ENCODE results near the gene PHLDB2. TPM values are rescaled to one million over a fixed set of nuclear protein-coding genes. Genes with fewer than 3 reads are reported as not detected.
A peak's percentile ranks its signal among the peaks of the same experiment; 100 is the strongest.

PHLDB2 gene
- total RNA-seq, 1 donor from 2014 or later = 45.5 TPM

- FAIRE-seq (no peak), DNase-seq (ENCODE audit: low read depth) (no peak)
- peaks cover 5% of the 10 kb centered on the region for H3K36me3 ChIP-seq (ENCODE audit: control insufficient read depth, insufficient read depth, low read length)
- TF ChIP-seq, protein P1, sequence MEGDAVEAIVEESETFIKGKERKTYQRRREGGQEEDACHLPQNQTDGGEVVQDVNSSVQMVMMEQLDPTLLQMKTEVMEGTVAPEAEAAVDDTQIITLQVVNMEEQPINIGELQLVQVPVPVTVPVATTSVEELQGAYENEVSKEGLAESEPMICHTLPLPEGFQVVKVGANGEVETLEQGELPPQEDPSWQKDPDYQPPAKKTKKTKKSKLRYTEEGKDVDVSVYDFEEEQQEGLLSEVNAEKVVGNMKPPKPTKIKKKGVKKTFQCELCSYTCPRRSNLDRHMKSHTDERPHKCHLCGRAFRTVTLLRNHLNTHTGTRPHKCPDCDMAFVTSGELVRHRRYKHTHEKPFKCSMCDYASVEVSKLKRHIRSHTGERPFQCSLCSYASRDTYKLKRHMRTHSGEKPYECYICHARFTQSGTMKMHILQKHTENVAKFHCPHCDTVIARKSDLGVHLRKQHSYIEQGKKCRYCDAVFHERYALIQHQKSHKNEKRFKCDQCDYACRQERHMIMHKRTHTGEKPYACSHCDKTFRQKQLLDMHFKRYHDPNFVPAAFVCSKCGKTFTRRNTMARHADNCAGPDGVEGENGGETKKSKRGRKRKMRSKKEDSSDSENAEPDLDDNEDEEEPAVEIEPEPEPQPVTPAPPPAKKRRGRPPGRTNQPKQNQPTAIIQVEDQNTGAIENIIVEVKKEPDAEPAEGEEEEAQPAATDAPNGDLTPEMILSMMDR (IDR thresholded peaks at IDR 0.05; ENCODE audit: insufficient read depth, low read length, severe bottlenecking) = no peak
- H3K4me3 ChIP-seq (ENCODE audit: low read depth, low read length) = no peak overlapping the region
- H3K27me3 ChIP-seq (ENCODE audit: control insufficient read depth, insufficient read depth, low read length) = no peaks in the 10 kb centered on the region
Observed at GRCh38 chr3:111986800-111987199, 127.7 kb downstream of the PHLDB2 start.

- FAIRE-seq (no peak), DNase-seq (ENCODE audit: low read depth) (peak; percentile 75)
- TF ChIP-seq, protein P1 (IDR thresholded peaks at IDR 0.05; ENCODE audit: insufficient read depth, low read length, severe bottlenecking) = peak; percentile 64
- peaks cover 5% of the 10 kb centered on the region for H3K36me3 ChIP-seq (ENCODE audit: control insufficient read depth, insufficient read depth, low read length)
- H3K4me3 ChIP-seq (ENCODE audit: low read depth, low read length) = no peak overlapping the region
- no peaks in the 10 kb centered on the region for H3K27me3 ChIP-seq (ENCODE audit: control insufficient read depth, insufficient read depth, low read length)
Observed at GRCh38 chr3:111989061-111989678, 130.1 kb downstream of the PHLDB2 start.

DNA sequence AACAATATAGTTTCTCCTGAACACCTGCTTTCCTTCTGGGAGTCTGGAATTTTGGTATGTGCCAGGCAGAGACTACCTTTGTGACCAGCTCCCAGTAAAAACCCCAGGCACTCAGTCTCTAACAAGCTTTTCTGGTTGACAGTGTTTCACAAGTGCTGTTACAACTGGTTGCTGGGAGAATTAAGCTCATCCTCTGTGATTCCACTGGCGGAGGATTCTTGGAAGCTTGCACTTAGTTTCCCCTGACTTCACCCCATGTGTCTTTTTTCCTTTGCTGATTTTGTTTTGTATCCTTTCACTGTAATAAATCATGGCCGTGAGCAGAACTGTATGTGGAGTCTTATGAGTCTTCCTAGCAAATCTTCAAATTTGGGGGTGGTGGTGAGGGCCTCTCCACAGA lies 134.0 kb downstream of the PHLDB2 start:
- FAIRE-seq = no peak
- H3K36me3 ChIP-seq (ENCODE audit: control insufficient read depth, insufficient read depth, low read length) = peaks cover 4% of the 10 kb centered on the region
- H3K27me3 ChIP-seq (ENCODE audit: control insufficient read depth, insufficient read depth, low read length) = no peaks in the 10 kb centered on the region
- H3K4me3 ChIP-seq (ENCODE audit: low read depth, low read length) = no peak overlapping the region
- DNase-seq (ENCODE audit: low read depth) = no peak
- TF ChIP-seq, protein P1 (IDR thresholded peaks at IDR 0.05; ENCODE audit: insufficient read depth, low read length, severe bottlenecking) = no peak

DNA sequence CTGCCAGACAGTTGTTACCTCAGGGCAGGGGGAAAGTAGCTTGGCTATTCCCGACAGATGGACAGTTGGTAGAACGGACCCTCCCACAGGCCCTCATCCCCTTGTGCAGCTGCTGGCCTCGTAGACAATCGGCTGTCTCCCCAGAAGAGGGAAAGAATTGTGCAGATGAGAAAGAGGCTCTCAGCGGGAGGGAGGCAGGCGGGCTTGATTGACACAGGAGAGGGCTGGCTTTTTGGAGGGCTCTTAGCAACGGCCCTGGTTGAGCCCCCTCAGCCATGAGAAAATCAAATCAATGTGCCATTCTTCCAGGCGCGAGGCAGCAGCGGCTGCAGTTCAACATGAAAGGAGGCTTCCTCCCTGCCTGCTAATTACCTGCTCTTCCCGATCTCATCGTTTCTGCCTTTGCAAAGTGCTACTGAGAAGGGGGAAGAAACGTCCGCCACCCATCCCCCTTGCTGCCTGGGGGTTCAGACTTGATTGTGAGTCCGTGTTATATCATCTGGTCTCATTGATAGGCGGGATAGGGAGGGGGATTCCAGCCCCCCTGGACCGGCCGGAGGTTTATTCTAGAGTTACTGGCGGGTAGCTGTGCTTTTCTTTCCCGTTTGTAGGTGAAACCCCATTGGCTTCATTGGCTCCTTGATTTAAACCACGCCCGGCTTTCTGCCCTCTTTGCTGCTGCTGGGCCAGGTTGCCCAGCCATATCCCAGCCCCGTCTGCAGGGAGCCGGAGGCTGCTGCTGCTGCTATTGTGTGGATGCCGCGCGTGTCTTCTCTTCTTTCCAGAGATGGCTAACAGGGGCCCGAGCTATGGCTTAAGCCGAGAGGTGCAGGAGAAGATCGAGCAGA lies 139.8 kb downstream of the PHLDB2 start, which contains the start of gene TAGLN3:
TSS of gene TAGLN3 (plus strand) at position 287 of the 848 bp plus-strand sequence. CDS start at position 788, 501 bp downstream.
- DNase-seq (ENCODE audit: low read depth) = peak; percentile 63
- Histone ChIP-seq H3K36me3 (ENCODE audit: control insufficient read depth, insufficient read depth, low read length) (no peaks in the 10 kb centered on the region), H3K27me3 (ENCODE audit: control insufficient read depth, insufficient read depth, low read length) (no peaks in the 10 kb centered on the region), H3K4me3 (ENCODE audit: low read depth, low read length) (peak within 1 kb of the TSS; percentile 47)
- TF ChIP-seq, protein P1 (IDR thresholded peaks at IDR 0.05; ENCODE audit: insufficient read depth, low read length, severe bottlenecking) = no peak
- FAIRE-seq = no peak

DNA sequence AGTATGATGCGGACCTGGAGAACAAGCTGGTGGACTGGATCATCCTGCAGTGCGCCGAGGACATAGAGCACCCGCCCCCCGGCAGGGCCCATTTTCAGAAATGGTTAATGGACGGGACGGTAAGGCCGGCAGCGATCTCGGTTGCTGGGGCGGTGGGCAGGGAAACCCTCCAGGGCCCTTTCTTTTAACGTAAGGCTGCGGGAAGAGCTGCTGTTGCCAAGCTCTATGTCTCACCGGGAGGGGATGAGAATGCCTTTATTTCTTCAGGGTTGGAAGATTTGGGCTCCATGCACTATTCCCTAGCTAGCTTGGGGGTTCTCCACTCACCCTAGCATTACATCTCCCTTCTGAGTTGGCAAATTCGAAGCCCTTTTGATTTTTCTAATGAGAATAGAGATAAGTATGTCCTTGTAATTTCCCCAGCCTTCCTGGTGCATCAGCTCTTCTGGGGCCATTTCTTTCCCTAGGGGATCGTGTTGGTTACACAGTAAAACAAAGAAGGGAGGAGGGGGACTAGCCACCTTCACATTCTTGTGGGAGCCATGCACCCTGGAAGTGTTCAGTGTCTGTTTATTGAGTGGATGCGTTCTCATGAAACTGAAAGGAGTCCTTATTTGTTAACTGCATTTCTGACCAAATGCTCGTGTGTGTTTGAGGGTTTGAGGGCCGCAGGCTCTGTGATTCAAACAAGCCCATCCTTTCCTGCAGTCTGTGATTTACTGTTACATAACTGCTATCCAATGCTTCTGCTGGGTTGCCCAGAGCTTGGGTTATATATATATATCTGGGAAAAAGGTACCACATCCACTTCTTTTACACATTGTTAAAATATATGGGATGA lies 140.6 kb downstream of the PHLDB2 start:
- Histone ChIP-seq H3K36me3 (ENCODE audit: control insufficient read depth, insufficient read depth, low read length) (no peaks in the 10 kb centered on the region), H3K4me3 (ENCODE audit: low read depth, low read length) (peak overlapping the region; percentile 47), H3K27me3 (ENCODE audit: control insufficient read depth, insufficient read depth, low read length) (no peaks in the 10 kb centered on the region)
- FAIRE-seq = no peak
- DNase-seq (ENCODE audit: low read depth) = no peak
- TF ChIP-seq, protein P1 (IDR thresholded peaks at IDR 0.05; ENCODE audit: insufficient read depth, low read length, severe bottlenecking) = no peak
